Mesothelial cell of epicardium (in vitro differentiated cells): ENCODE data around the gene ADH1B. TPM values are rescaled to one million over a fixed set of nuclear protein-coding genes. Genes with fewer than 3 reads are reported as not detected.

ENCODE experiments used
- DNase-seq, 2 experiments: peaks; one replicate each; pipeline ENCODE4 v3.0.0; 2021; ENCODE audit warnings: low spot score in 2 of 2; ENCODE audit not compliant: unreplicated experiment in 2 of 2
- H3K27ac Mint-ChIP-seq: 2 replicates; pipeline ENCODE4 v1.8.0; 2021; ENCODE audit warnings: mixed read lengths
- H3K27me3 Mint-ChIP-seq: 2 replicates; pipeline ENCODE4 v1.8.0; 2021; ENCODE audit warnings: low read depth, mixed read lengths
- H3K36me3 Mint-ChIP-seq: 2 replicates; pipeline ENCODE4 v1.8.0; 2021; ENCODE audit warnings: mixed read lengths
- H3K4me1 Mint-ChIP-seq: 2 replicates; pipeline ENCODE4 v1.8.0; 2021; ENCODE audit warnings: mixed read lengths
- H3K4me3 Mint-ChIP-seq: 2 replicates; pipeline ENCODE4 v1.8.0; 2021; ENCODE audit warnings: mild to moderate bottlenecking, moderate library complexity, mixed read lengths
- H3K9me3 Mint-ChIP-seq: 2 replicates; pipeline ENCODE4 v1.8.0; 2021; ENCODE audit warnings: mixed read lengths
- CTCF ChIP-seq: fragments of 200-600 bp; sonication (generic); IDR thresholded peaks from one replicate; pipeline ENCODE4 v1.5.0; 2021; ENCODE audit warnings: antibody characterized with exemption; ENCODE audit not compliant: unreplicated experiment
- total RNA-seq: library from RNA; stranded (reverse); gene quantifications from 3 replicates; pipeline ENCODE4 v1.2.1, GENCODE V29; 2021

Gene ADH1B
- total RNA-seq, 1 donor from 2014 or later: not detected

GRCh38 chr4:99317354-99317753 is 3.8 kb downstream of the ADH1B start:
- Mint-ChIP-seq H3K27me3 (no peaks in the 10 kb centered on the region), H3K9me3 (no peaks in the 10 kb centered on the region), H3K4me1 (peaks cover 2% of the 10 kb centered on the region), H3K27ac (no peak overlapping the region), H3K36me3 (no peaks in the 10 kb centered on the region), H3K4me3 (no peak overlapping the region)
- DNase-seq: no peak
- no peak for TF ChIP-seq CTCF

GRCh38 chr4:99315839-99316238 is 5.4 kb downstream of the ADH1B start:
- H3K4me1 Mint-ChIP-seq: no peaks in the 10 kb centered on the region
- no peaks in the 10 kb centered on the region for H3K27me3 Mint-ChIP-seq
- no peaks in the 10 kb centered on the region for H3K36me3 Mint-ChIP-seq
- TF ChIP-seq CTCF: no peak
- H3K4me3 Mint-ChIP-seq: no peak overlapping the region
- no peak for DNase-seq
- H3K9me3 Mint-ChIP-seq: no peaks in the 10 kb centered on the region
- no peak overlapping the region for H3K27ac Mint-ChIP-seq

- Mint-ChIP-seq H3K4me3 (no peak overlapping the region), H3K36me3 (no peaks in the 10 kb centered on the region), H3K27me3 (no peaks in the 10 kb centered on the region), H3K9me3 (no peaks in the 10 kb centered on the region), H3K27ac (no peak overlapping the region), H3K4me1 (no peaks in the 10 kb centered on the region)
- no peak for TF ChIP-seq CTCF
- no peak for DNase-seq
Observed at GRCh38 chr4:99314211-99314610, 7.0 kb downstream of the ADH1B start.

GRCh38 chr4:99310389-99310788 is 10.8 kb downstream of the ADH1B start:
- no peak for TF ChIP-seq CTCF
- no peaks in the 10 kb centered on the region for H3K36me3 Mint-ChIP-seq
- no peak overlapping the region for H3K4me3 Mint-ChIP-seq
- no peak for DNase-seq
- H3K4me1 Mint-ChIP-seq: no peaks in the 10 kb centered on the region
- H3K27me3 Mint-ChIP-seq: no peaks in the 10 kb centered on the region
- no peak overlapping the region for H3K27ac Mint-ChIP-seq
- no peaks in the 10 kb centered on the region for H3K9me3 Mint-ChIP-seq

GRCh38 chr4:99305638-99306400 is 15.4 kb downstream of the ADH1B start:
- no peak overlapping the region for H3K27ac Mint-ChIP-seq
- no peak for TF ChIP-seq CTCF

More at GRCh38 chr4:99305638-99306400, 15.4 kb downstream of the ADH1B start:
- peaks cover 3% of the 10 kb centered on the region for H3K4me1 Mint-ChIP-seq
- no peaks in the 10 kb centered on the region for H3K36me3 Mint-ChIP-seq
- DNase-seq: no peak
- peaks cover 4% of the 10 kb centered on the region for H3K9me3 Mint-ChIP-seq
- no peaks in the 10 kb centered on the region for H3K27me3 Mint-ChIP-seq
- H3K4me3 Mint-ChIP-seq: no peak overlapping the region
